ENCODE results near the gene USF3. TPM values are rescaled to one million over a fixed set of nuclear protein-coding genes. Genes with fewer than 3 reads are reported as not detected.
A peak's percentile ranks its signal among the peaks of the same experiment; 100 is the strongest.

USF3 gene
- total and polyA plus RNA-seq, 2 experiments from 2014 or later, result 10.1 to 23.5 TPM

DNA sequence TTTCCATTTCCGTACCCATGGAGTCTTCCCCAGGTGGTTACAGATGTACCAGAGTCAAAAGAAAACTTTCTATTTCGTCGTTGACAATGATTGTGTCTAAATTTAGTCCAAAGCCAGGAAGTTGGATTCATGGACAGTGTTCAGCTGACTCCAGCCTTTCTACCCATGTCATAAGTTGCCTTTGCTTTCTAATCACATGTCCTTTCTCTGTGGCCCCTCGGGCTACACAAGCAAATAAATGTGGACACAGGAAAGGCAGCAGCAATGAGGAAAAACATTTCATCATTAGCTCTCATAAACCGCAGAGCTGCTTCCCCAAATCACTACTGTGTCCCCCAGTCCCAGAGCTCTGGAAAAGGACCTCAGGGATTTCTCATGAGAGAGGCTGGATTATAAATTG, 82.0 kb downstream of the USF3 start:
- peak overlapping the region; percentile 91 for H2AFZ ChIP-seq
- no peak for TF ChIP-seq ZNF331 (CRISPR knock-in tag; IDR thresholded peaks at IDR 0.05; ENCODE audit: low read depth)
- no peak for TF ChIP-seq EZH2phosphoT487 (IDR thresholded peaks at IDR 0.05; ENCODE audit: unreplicated experiment)
- no peak for TF ChIP-seq JUNB (IDR thresholded peaks at IDR 0.05; ENCODE audit: unreplicated experiment)
- TF ChIP-seq, protein P1, sequence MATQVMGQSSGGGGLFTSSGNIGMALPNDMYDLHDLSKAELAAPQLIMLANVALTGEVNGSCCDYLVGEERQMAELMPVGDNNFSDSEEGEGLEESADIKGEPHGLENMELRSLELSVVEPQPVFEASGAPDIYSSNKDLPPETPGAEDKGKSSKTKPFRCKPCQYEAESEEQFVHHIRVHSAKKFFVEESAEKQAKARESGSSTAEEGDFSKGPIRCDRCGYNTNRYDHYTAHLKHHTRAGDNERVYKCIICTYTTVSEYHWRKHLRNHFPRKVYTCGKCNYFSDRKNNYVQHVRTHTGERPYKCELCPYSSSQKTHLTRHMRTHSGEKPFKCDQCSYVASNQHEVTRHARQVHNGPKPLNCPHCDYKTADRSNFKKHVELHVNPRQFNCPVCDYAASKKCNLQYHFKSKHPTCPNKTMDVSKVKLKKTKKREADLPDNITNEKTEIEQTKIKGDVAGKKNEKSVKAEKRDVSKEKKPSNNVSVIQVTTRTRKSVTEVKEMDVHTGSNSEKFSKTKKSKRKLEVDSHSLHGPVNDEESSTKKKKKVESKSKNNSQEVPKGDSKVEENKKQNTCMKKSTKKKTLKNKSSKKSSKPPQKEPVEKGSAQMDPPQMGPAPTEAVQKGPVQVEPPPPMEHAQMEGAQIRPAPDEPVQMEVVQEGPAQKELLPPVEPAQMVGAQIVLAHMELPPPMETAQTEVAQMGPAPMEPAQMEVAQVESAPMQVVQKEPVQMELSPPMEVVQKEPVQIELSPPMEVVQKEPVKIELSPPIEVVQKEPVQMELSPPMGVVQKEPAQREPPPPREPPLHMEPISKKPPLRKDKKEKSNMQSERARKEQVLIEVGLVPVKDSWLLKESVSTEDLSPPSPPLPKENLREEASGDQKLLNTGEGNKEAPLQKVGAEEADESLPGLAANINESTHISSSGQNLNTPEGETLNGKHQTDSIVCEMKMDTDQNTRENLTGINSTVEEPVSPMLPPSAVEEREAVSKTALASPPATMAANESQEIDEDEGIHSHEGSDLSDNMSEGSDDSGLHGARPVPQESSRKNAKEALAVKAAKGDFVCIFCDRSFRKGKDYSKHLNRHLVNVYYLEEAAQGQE (IDR thresholded peaks at IDR 0.05; ENCODE audit: unreplicated experiment), result no peak
- ATAC-seq (no peak), DNase-seq (ENCODE audit: low spot score) (no peak)
- no peaks in the 10 kb centered on the region for H3K36me3 ChIP-seq (ENCODE audit: insufficient read depth)
- no peak overlapping the region for H3K4me3 ChIP-seq
- H3F3A ChIP-seq (replicated peaks; ENCODE audit: low read depth), result no peaks in the 10 kb centered on the region
- H3K9me3 Mint-ChIP-seq, result no peaks in the 10 kb centered on the region
- H3K4me2 ChIP-seq, result no peak overlapping the region
- no peaks in the 10 kb centered on the region for H4K20me1 ChIP-seq (replicated peaks; ENCODE audit: insufficient read depth)
- H3K36me3 Mint-ChIP-seq (ENCODE audit: low read depth), result no peaks in the 10 kb centered on the region
- H3K27me3 ChIP-seq (ENCODE audit: insufficient read depth), result no peaks in the 10 kb centered on the region
- H3K4me1 ChIP-seq (ENCODE audit: insufficient read depth), result no peaks in the 10 kb centered on the region
- H3K9me2 ChIP-seq (ENCODE audit: insufficient read depth), result no peaks in the 10 kb centered on the region
- no peak overlapping the region for H3K4me3 Mint-ChIP-seq
- no peak overlapping the region for H3K27ac ChIP-seq (ENCODE audit: low read depth)
- H3K4me1 Mint-ChIP-seq, result no peaks in the 10 kb centered on the region
- peaks cover 7% of the 10 kb centered on the region for H3K27me3 Mint-ChIP-seq (ENCODE audit: insufficient read depth, low read depth, poor library complexity)
- H3K27ac Mint-ChIP-seq, result no peak overlapping the region
- H3K79me2 ChIP-seq (replicated peaks; ENCODE audit: insufficient read depth), result no peaks in the 10 kb centered on the region

DNA sequence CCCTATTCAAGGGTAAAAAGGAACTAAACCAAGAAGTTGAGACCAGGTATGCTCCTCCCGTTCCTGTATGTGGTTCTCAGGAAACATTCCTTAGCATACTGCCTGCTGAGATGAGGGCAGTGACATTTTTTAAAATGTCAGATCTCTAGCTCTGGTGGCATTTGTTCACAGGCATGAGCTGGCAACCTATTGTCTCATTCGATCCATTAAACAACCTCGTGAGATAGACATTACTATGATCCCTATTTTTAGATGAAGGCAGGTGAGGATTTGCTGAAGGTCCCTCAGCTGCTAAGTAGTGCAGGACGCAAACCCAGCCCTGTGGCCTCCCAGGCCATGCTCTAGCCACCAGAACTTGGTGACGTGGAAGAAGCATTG, 89.2 kb downstream of the USF3 start:
- no peaks in the 10 kb centered on the region for H3K36me3 Mint-ChIP-seq (ENCODE audit: low read depth)
- H4K20me1 ChIP-seq (replicated peaks; ENCODE audit: insufficient read depth), result no peaks in the 10 kb centered on the region
- ATAC-seq, result peak; percentile 51
- peaks cover 2% of the 10 kb centered on the region for H3K27me3 Mint-ChIP-seq (ENCODE audit: insufficient read depth, low read depth, poor library complexity)
- DNase-seq (ENCODE audit: low spot score), result peak; percentile 26
- H3K4me1 Mint-ChIP-seq, result peaks cover 30% of the 10 kb centered on the region
- peak overlapping the region; percentile 76 for H3K27ac Mint-ChIP-seq
- peak overlapping the region; percentile 22 for H3K4me2 ChIP-seq
- 0 out of 2 replicates have a peak overlapping the region, but pooled peaks have one; percentile 7 for H3K4me3 ChIP-seq
- no peaks in the 10 kb centered on the region for H3K36me3 ChIP-seq (ENCODE audit: insufficient read depth)
- H2AFZ ChIP-seq, result peak overlapping the region; percentile 81
- H3F3A ChIP-seq (replicated peaks; ENCODE audit: low read depth), result no peaks in the 10 kb centered on the region
- no peaks in the 10 kb centered on the region for H3K9me3 Mint-ChIP-seq
- no peaks in the 10 kb centered on the region for H3K79me2 ChIP-seq (replicated peaks; ENCODE audit: insufficient read depth)
- H3K27me3 ChIP-seq (ENCODE audit: insufficient read depth), result no peaks in the 10 kb centered on the region
- H3K4me3 Mint-ChIP-seq, result peak overlapping the region; percentile 32; the same call in 1 of the 3 replicates
- peaks cover 30% of the 10 kb centered on the region for H3K4me1 ChIP-seq (ENCODE audit: insufficient read depth)
- peak overlapping the region; percentile 46 for H3K27ac ChIP-seq (ENCODE audit: low read depth)
- peaks cover 4% of the 10 kb centered on the region for H3K9me2 ChIP-seq (ENCODE audit: insufficient read depth)
- TF ChIP-seq CTCF (conservative IDR thresholded peaks at IDR 0.05; ENCODE audit: low read depth in 2 of 2), result no peak
- no peak for TF ChIP-seq NANOG (IDR thresholded peaks at IDR 0.05; ENCODE audit: borderline replicate concordance)
- no peak for TF ChIP-seq STAT1 (IDR thresholded peaks at IDR 0.05; ENCODE audit: unreplicated experiment)
- TF ChIP-seq EZH2 (IDR thresholded peaks at IDR 0.05; ENCODE audit: low read depth, unreplicated experiment), result no peak
- no peak for TF ChIP-seq CREB1 (CRISPR knock-in tag; IDR thresholded peaks at IDR 0.05; ENCODE audit: low read depth)
- no peak for TF ChIP-seq JUNB (IDR thresholded peaks at IDR 0.05; ENCODE audit: unreplicated experiment)
- no peak for TF ChIP-seq EZH2phosphoT487 (IDR thresholded peaks at IDR 0.05; ENCODE audit: unreplicated experiment)
- TF ChIP-seq ZNF462 (CRISPR knock-in tag; IDR thresholded peaks at IDR 0.05), result no peak
